WI38 (cell line): Measurements from ENCODE around the gene OR8J1.

Experiments
- H3K4me3 ChIP-seq: 2 replicates; pipeline ENCODE4 v1.5.1; 2011; ENCODE audit warnings: low read depth, mild to moderate bottlenecking, control low read depth, low read length
- CTCF ChIP-seq: IDR thresholded peaks from 2 replicates; pipeline ENCODE4 v1.5.1; 2012; ENCODE audit warnings: low read depth, mild to moderate bottlenecking, control low read depth, low read length

OR8J1 gene

DNA sequence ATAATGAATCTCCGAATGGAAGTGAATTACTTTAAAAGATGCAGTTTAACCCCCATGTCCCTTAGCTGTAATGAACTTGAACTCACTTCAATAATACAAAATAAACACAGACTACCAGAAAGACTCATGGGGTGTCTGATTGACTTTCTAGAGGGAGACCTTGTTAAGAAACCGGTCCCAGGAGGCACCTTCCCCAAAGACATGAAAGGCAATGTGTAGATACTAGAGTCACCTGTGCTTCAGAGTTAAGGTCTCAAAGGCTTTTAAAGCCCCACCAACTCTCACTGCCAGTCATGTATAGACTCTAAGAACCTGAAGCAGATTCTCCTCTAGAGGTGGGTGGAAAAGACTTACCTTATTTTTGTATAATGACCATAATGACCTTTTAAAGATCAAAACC is at the start of gene OR8J1:
TSS of gene OR8J1 (plus strand) at position 301 of the 400 bp plus-strand sequence. CDS start 5,956 bp downstream, outside the sequence.
- no peak for TF ChIP-seq CTCF
- no peak within 1 kb of the TSS for H3K4me3 ChIP-seq

GRCh38 chr11:56307836-56308235 is 46.3 kb upstream of the OR8J1 start:
- TF ChIP-seq CTCF = no peak
- H3K4me3 ChIP-seq = no peak overlapping the region

GRCh38 chr11:56314844-56315243 is 39.2 kb upstream of the OR8J1 start, which contains the start of gene OR8K3:
Gene OR8K3, plus strand, starts transcription at chr11:56315144. Its CDS starts 3,163 bp downstream, at chr11:56318307.
- no peak within 1 kb of the TSS for H3K4me3 ChIP-seq
- TF ChIP-seq CTCF = no peak

- TF ChIP-seq CTCF = no peak
- no peak overlapping the region for H3K4me3 ChIP-seq
Observed at GRCh38 chr11:56331861-56332491, 22.1 kb upstream of the OR8J1 start.

- TF ChIP-seq CTCF = no peak
- no peak overlapping the region for H3K4me3 ChIP-seq
Observed at GRCh38 chr11:56333156-56333555, 20.9 kb upstream of the OR8J1 start.

DNA sequence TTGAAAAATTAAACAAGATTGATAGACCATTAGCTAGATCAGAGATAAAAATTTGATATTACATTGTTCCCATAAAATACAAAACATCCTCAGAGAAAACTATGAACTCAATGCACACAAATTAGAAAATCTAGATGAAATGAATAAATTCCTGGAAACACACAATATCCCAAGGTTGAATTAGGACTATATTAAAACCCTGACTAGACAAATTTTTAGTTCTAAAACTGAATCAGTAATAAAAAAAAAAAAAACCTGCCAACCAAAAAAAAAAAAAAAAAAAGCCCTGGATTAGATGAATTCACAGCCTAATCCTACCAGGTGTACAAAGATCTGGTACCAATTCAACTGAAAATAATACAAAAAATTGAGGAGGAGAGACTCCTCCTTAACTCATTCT is 13.8 kb upstream of the OR8J1 start:
- H3K4me3 ChIP-seq = no peak overlapping the region
- no peak for TF ChIP-seq CTCF

- no peak within 1 kb of the TSS for H3K4me3 ChIP-seq
- TF ChIP-seq CTCF = no peak
Observed at GRCh38 chr11:56345739-56346138, 8.4 kb upstream of the OR8J1 start, which contains the start of gene OR8K1. Gene OR8K1, plus strand, starts transcription at chr11:56346039. Its CDS starts 0 bp downstream, at chr11:56346039.
